GM18499 (cell line): Measurements from ENCODE around the gene CDRT4.

Experiments
- ATAC-seq: cut with Tn5 transposase; IDR thresholded peaks from one replicate; pipeline ENCODE4 v1.9.1; 2021; ENCODE audit warnings: moderate number of reproducible peaks; ENCODE audit not compliant: insufficient read depth, unreplicated experiment

Gene CDRT4

GRCh38 chr17:15403276-15403939 is 64.0 kb downstream of the CDRT4 start:
- no peak for ATAC-seq

GRCh38 chr17:15399443-15399842 is 68.0 kb downstream of the CDRT4 start:
- ATAC-seq, result no peak

DNA sequence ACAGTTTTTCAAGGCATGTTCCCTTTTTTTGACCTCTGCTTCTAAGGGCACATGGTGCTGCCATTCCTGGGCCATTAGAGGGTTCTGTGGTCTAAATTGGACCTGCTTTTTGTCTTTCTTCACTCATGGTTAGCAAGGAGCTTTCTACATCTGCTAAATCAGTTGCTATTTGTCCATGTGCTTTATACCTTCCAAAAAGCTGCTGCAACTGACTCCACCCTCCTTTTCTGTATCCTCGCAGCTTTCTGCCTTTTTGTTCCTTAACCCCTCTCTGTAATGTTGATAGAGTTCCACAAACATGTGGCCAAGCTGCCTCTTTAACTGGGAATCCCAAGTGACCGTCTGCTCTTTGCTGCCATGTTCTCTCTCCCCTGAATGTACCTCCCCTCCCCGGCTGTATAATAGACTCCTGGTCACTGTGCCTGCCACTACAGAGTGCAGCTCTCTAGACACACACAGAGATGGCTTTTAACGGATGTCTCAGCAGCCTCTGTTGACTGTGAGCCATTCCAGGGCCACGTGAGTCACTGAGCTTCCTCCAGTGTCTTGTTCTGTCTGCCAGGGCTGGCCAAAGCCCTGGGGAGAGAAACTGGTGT is 68.6 kb downstream of the CDRT4 start:
- ATAC-seq, result no peak

- no peak for ATAC-seq
These were observed 69.1 kb downstream of the CDRT4 start for GRCh38 chr17:15398291-15398690.

GRCh38 chr17:15397620-15398019 is 69.8 kb downstream of the CDRT4 start:
- no peak for ATAC-seq

DNA sequence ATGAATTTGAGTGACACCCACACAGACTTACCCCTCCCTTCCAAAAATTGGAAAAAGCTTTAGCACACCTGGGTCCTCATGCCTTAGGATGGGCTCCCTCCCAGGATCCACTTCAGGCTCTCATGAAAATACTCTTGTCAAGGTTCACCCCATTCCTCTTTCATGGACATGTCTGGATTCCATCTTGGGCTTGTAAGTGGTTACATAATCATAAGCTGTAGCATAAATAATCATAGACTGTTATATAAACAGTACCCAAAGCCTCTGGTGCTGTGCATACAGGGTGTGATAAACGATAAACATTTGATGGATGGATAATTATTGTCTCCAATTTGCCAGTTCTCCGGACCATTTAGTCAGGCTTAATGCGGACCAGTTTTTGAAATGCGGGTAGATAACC is 72.3 kb downstream of the CDRT4 start:
- no peak for ATAC-seq

- no peak for ATAC-seq
These were observed 74.0 kb downstream of the CDRT4 start for GRCh38 chr17:15393414-15393813.

DNA sequence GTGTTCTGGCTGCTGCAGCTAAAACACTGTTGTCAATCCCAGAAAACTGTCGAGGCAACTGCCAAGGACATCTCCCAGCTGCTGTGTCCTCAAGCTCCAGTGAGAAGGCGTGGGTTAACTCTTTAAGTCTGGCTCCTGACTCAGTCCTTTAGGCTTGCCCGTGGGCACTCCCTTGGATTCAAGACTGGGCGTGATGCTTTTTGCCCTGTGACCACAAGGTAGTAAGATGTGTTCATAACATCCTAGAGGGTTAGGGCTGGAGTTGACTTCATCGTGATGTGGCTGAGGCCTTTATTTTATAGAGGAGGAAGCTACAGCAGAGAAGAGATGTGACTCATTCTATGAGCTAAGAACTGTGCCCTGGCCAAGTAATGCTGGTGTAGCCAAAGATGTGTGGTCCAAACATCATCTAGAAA is 75.1 kb downstream of the CDRT4 start:
- ATAC-seq, result no peak

DNA sequence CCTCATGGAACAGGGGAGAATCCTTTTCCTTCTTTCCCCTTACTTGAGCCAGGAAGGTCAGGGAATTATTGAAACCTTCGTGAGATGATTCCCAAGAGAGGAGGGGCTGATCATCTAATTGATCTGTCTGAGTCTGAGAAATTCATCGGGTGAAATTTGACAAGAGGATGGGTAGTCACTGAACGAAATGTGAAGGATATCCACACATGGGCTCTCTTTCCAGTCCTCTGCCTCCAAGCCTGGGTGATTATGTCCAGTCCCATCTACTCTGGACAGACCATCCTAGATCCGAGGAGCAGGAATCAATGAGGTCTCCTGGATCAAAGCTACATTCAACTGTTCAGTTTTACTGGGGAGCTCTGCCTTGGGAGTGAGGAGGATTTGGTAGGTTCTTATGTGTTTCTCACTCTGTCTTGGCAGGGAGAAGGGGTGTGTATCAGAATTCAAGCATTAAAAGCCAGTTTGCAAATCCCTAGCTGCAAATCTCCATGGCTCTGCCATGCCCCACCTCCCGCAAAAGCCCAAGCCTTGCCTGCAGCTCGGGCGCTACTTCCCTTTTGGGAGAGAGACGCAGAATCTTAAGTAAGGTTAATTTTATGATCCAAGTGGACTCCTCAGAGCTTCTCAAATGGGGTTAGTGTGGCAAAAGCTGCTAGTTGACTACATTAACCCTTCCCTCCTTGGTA is 78.9 kb downstream of the CDRT4 start:
- no peak for ATAC-seq

DNA sequence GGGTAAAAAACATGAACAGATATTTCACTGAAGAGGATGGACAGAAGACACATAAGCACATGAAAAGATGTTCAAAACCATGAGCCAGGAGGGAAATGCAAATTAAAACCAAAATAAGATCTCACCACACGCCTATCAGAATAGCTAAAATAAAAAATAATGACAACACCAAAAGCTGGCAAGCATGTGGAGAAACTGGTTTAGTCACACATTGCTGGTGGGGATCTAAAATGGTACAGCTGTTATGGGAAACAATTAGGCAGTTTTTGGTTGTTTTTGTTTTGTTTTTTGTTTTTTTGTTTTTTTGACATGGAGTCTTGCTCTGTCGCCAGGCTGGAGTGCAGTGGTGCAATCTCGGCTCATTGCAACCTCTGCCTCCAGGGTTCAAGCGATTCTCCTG is 81.3 kb downstream of the CDRT4 start:
- ATAC-seq, result no peak
